Activated naive CD8-positive, alpha-beta T cell treated with anti-CD3 and anti-CD28 coated beads, Interleukin-2, amount 50 U/mL, for 24 hours (primary cell): ENCODE data around the gene PDE4D.
"Not testable (repeated sequence)": the region's sequence is repeated elsewhere in the genome, so short reads cannot be mapped to it uniquely, and the experiment has no call there.

ENCODE experiments used
- ATAC-seq: fragments of 150-1000 bp; cut with Tn5 transposase; one replicate; pipeline ENCODE4 v1.10.0; 2021
- DNase-seq: peaks from one replicate; pipeline ENCODE4 v3.0.0; 2021
- H3K27ac Mint-ChIP-seq: one replicate; pipeline ENCODE4 v1.8.0; 2021; ENCODE audit warnings: mild to moderate bottlenecking, mixed read lengths
- H3K27me3 Mint-ChIP-seq: one replicate; pipeline ENCODE4 v1.8.0; 2021; ENCODE audit warnings: mixed read lengths
- H3K36me3 Mint-ChIP-seq: one replicate; pipeline ENCODE4 v1.8.0; 2021; ENCODE audit warnings: low read depth, mixed read lengths
- H3K4me1 Mint-ChIP-seq: one replicate; pipeline ENCODE4 v1.8.0; 2021; ENCODE audit warnings: mixed read lengths
- H3K4me3 Mint-ChIP-seq: one replicate; pipeline ENCODE4 v1.8.0; 2021; ENCODE audit warnings: mild to moderate bottlenecking, moderate library complexity, mixed read lengths
- H3K9me3 Mint-ChIP-seq: one replicate; pipeline ENCODE4 v1.8.0; 2021; ENCODE audit warnings: mixed read lengths

The PDE4D gene

DNA sequence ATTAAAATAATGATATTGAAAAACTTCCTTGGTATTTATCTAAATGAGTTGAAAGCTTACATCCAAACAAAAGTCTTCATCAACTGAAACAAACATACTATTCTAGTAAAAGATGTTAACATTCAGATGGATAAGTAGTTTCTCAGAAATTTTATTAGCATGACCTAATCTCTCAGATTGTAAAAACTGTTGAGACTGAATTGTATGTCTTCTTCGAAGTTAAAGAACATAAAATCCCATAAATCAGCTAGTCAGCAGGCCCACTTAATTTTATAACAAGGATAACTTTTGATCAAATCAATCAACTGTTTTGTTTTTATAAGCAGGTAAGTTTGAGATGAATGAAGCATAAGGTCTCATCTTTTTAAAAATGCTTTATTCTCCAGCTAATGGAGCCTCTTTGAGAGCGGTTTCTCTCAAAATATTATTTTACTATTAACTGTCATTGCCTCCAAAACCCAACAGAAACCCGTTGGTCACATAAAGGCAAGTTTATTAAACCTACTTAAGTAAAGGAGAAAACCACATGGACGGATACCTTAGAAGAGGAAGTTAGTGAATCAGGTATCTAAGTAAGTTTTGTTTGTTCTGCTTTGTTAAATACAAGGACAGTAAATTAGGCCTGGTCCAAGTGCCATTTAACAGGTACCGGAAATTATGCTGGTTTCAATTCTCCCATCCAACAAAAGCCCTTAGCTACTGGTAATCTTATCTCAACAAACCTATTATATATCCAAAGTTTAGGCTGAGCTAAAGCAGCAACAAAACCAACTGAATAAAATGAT, 457.0 kb downstream of the PDE4D start:
- no peaks in the 10 kb centered on the region for H3K4me1 Mint-ChIP-seq
- no peak overlapping the region for H3K27ac Mint-ChIP-seq
- no peaks in the 10 kb centered on the region for H3K9me3 Mint-ChIP-seq
- no peak for DNase-seq
- H3K4me3 Mint-ChIP-seq, result no peak overlapping the region
- H3K27me3 Mint-ChIP-seq, result peaks cover 1% of the 10 kb centered on the region
- ATAC-seq, result no peak
- H3K36me3 Mint-ChIP-seq, result no peaks in the 10 kb centered on the region

GRCh38 chr5:59433174-59433573, 460.4 kb downstream of the PDE4D start:
- Mint-ChIP-seq H3K9me3 (no peaks in the 10 kb centered on the region), H3K27ac (no peak overlapping the region), H3K27me3 (peaks cover 1% of the 10 kb centered on the region), H3K4me1 (no peaks in the 10 kb centered on the region), H3K4me3 (no peak overlapping the region), H3K36me3 (no peaks in the 10 kb centered on the region)
- ATAC-seq, result no peak
- DNase-seq, result no peak

DNA sequence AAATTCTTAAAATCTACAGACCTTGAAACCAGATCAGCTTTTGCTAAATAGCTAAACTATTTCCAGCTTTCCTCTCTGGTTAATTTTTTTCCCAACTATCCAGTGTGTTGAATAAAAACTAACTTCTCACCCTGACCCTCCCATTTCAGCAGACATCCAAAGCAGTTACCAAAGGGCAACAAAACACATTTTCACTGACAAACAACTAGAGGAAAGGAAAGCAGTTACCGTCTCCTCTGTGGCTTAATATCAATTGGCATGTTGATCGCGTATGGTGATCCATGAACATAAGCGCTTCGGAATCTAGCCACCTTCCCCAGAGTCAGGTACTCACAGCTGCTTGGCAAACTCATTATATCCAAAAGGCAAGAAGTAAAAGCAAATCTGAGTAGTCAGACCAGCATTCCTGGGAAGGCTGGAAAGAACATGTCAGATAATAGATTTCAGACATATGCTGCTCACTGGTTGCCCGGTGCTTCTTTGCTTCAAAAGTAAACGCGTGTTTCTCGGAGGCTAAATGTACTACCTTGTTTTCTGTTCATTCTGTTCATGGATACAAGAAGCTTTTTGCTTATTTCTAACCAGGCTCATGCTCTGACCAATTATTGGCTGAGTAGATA, 463.4 kb downstream of the PDE4D start:
- H3K9me3 Mint-ChIP-seq, result no peaks in the 10 kb centered on the region
- no peak overlapping the region for H3K4me3 Mint-ChIP-seq
- ATAC-seq (no peak), DNase-seq (no peak)
- H3K27ac Mint-ChIP-seq, result no peak overlapping the region
- peaks cover 1% of the 10 kb centered on the region for H3K27me3 Mint-ChIP-seq
- no peaks in the 10 kb centered on the region for H3K36me3 Mint-ChIP-seq
- H3K4me1 Mint-ChIP-seq, result no peaks in the 10 kb centered on the region

GRCh38 chr5:59428391-59428790, 465.1 kb downstream of the PDE4D start:
- H3K36me3 Mint-ChIP-seq, result no peaks in the 10 kb centered on the region
- H3K9me3 Mint-ChIP-seq, result no peaks in the 10 kb centered on the region

DNA sequence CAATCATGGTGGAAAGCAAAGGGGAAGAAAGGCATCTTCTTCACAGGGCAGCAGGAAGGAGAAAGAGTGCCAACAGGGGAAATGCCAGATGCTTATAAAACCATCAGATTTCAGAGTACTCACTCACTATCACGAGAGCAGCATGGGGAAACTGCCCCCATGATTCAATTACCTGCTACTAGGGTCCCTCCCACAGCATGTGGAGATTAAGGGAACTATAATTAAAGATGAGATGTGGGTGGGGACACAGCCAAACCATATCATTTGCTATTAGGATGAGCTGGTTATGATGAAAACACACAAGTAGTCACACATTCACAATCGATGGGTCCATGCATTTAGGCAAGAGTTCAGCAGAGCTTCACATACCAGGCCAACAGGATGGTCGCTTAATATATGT, 469.0 kb downstream of the PDE4D start:
- H3K4me3 Mint-ChIP-seq, result no peak overlapping the region
- DNase-seq (no peak), ATAC-seq (no peak)
- H3K27me3 Mint-ChIP-seq, result no peaks in the 10 kb centered on the region
- no peak overlapping the region for H3K27ac Mint-ChIP-seq
- H3K9me3 Mint-ChIP-seq, result no peaks in the 10 kb centered on the region
- no peaks in the 10 kb centered on the region for H3K4me1 Mint-ChIP-seq
- H3K36me3 Mint-ChIP-seq, result no peaks in the 10 kb centered on the region

More at GRCh38 chr5:59428391-59428790, 465.1 kb downstream of the PDE4D start:
- peaks cover 1% of the 10 kb centered on the region for H3K27me3 Mint-ChIP-seq
- H3K4me1 Mint-ChIP-seq, result no peaks in the 10 kb centered on the region
- DNase-seq (no peak), ATAC-seq (no peak)
- no peak overlapping the region for H3K27ac Mint-ChIP-seq
- H3K4me3 Mint-ChIP-seq, result no peak overlapping the region

- Mint-ChIP-seq H3K27ac (no peak overlapping the region), H3K36me3 (no peaks in the 10 kb centered on the region), H3K4me3 (no peak overlapping the region), H3K27me3 (no peaks in the 10 kb centered on the region), H3K4me1 (no peaks in the 10 kb centered on the region), H3K9me3 (no peaks in the 10 kb centered on the region)
- no peak for DNase-seq
- no peak for ATAC-seq
Observed at GRCh38 chr5:59423021-59423420, 470.5 kb downstream of the PDE4D start.

- ATAC-seq (no peak), DNase-seq (no peak)
- H3K36me3 Mint-ChIP-seq, result no peaks in the 10 kb centered on the region
- no peaks in the 10 kb centered on the region for H3K27me3 Mint-ChIP-seq
- no peaks in the 10 kb centered on the region for H3K4me1 Mint-ChIP-seq
- H3K4me3 Mint-ChIP-seq, result no peak overlapping the region
- no peaks in the 10 kb centered on the region for H3K9me3 Mint-ChIP-seq
- H3K27ac Mint-ChIP-seq, result no peak overlapping the region
Observed at GRCh38 chr5:59421986-59422941, 471.3 kb downstream of the PDE4D start.

- Mint-ChIP-seq H3K27me3 (peaks cover 2% of the 10 kb centered on the region), H3K4me3 (no peak overlapping the region), H3K9me3 (no peaks in the 10 kb centered on the region), H3K36me3 (no peaks in the 10 kb centered on the region), H3K27ac (no peak overlapping the region), H3K4me1 (no peaks in the 10 kb centered on the region)
- ATAC-seq (no peak), DNase-seq (no peak)
Observed at GRCh38 chr5:59420596-59420995, 472.9 kb downstream of the PDE4D start.

- DNase-seq (no peak), ATAC-seq (no peak)
- H3K36me3 Mint-ChIP-seq, result no peaks in the 10 kb centered on the region
- peaks cover 12% of the 10 kb centered on the region for H3K27me3 Mint-ChIP-seq
- H3K9me3 Mint-ChIP-seq, result no peaks in the 10 kb centered on the region
- no peaks in the 10 kb centered on the region for H3K4me1 Mint-ChIP-seq
- H3K27ac Mint-ChIP-seq, result no peak overlapping the region
- H3K4me3 Mint-ChIP-seq, result no peak overlapping the region
Observed at GRCh38 chr5:59418808-59419207, 474.7 kb downstream of the PDE4D start.

- no peaks in the 10 kb centered on the region for H3K9me3 Mint-ChIP-seq
- H3K27me3 Mint-ChIP-seq, result peaks cover 12% of the 10 kb centered on the region
- H3K27ac Mint-ChIP-seq, result no peak overlapping the region
- H3K4me1 Mint-ChIP-seq, result no peaks in the 10 kb centered on the region
- no peaks in the 10 kb centered on the region for H3K36me3 Mint-ChIP-seq
- no peak for ATAC-seq
- H3K4me3 Mint-ChIP-seq, result no peak overlapping the region
- no peak for DNase-seq
Observed at GRCh38 chr5:59416451-59416850, 477.1 kb downstream of the PDE4D start.

DNA sequence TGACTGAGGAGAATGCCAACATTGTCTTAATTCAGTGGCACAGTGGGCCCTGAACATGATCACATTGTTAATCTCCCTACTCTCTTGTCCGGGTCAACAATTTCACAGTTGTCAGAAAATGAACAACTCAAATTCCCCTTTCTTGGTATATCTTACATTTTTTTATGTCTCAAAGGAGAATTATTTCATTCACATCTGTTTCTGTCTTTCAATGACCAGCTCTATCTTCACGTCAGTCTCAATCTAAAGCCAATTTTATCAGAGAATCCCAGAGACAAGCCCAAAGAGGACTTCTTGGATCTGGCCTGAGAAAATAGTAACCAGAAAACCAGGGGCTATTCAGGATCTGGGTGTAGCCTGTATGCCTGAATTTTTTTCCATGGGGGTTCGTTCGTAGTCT, 477.5 kb downstream of the PDE4D start:
- DNase-seq (no peak), ATAC-seq (no peak)
- Mint-ChIP-seq H3K27me3 (peaks cover 12% of the 10 kb centered on the region), H3K27ac (no peak overlapping the region), H3K4me3 (no peak overlapping the region), H3K9me3 (no peaks in the 10 kb centered on the region), H3K36me3 (no peaks in the 10 kb centered on the region), H3K4me1 (no peaks in the 10 kb centered on the region)

- Mint-ChIP-seq H3K27me3 (peaks cover 13% of the 10 kb centered on the region), H3K4me3 (no peak overlapping the region), H3K36me3 (no peaks in the 10 kb centered on the region), H3K4me1 (no peaks in the 10 kb centered on the region), H3K9me3 (peaks cover 11% of the 10 kb centered on the region), H3K27ac (no peak overlapping the region)
- no peak for ATAC-seq
- no peak for DNase-seq
Observed at GRCh38 chr5:59412428-59412827, 481.1 kb downstream of the PDE4D start.

DNA sequence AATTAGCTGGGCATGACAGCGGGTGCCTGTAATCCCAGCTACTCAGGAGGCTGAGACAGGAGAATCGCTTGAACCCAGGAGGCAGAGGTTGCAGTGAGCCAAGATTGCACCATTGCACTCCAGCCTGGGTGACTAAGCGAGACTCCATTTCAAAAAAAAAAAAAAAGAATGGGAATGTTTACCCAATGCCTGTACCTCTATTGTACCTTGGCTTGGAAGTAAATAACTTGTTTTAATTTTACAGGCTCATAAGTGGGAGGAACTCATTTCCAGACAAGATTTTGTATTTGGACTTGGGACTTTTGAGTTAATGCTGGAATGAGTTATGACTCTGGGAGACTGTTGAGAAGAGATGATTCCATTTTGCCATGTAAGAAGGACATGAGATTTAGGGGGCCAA, 484.5 kb downstream of the PDE4D start:
- ATAC-seq, H3K36me3 Mint-ChIP-seq, H3K27ac Mint-ChIP-seq, H3K4me1 Mint-ChIP-seq, H3K27me3 Mint-ChIP-seq, H3K4me3 Mint-ChIP-seq, DNase-seq: not testable (repeated sequence)
- peaks cover 14% of the 10 kb centered on the region for H3K9me3 Mint-ChIP-seq

- H3K9me3 Mint-ChIP-seq, result peaks cover 14% of the 10 kb centered on the region
- H3K36me3 Mint-ChIP-seq, result no peaks in the 10 kb centered on the region
- no peak overlapping the region for H3K4me3 Mint-ChIP-seq
- DNase-seq (no peak), ATAC-seq (no peak)
- no peak overlapping the region for H3K27ac Mint-ChIP-seq
- H3K27me3 Mint-ChIP-seq, result peaks cover 4% of the 10 kb centered on the region
- H3K4me1 Mint-ChIP-seq, result no peaks in the 10 kb centered on the region
Observed at GRCh38 chr5:59407967-59408366, 485.6 kb downstream of the PDE4D start.

DNA sequence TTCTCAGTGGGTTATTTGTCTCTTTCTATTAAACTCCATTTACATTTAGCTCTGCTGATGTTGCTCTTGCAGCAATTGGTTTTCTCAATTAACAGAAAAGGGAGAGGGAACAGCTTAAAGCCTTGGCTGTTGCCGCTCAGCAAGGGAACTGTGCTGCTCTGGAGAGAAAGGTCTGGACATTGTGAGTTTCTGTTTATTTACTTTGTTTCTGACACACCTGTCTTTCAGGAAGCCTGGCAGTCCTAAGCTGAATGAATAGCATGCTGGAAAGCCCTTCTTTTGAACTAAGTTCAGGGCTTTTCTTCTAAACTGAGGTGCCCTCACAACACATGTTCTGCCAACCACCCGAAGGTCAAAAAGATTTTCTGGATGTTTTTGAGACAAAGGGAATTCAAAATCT, 491.9 kb downstream of the PDE4D start:
- DNase-seq (no peak), ATAC-seq (no peak)
- peaks cover 1% of the 10 kb centered on the region for H3K27me3 Mint-ChIP-seq
- H3K4me3 Mint-ChIP-seq, result no peak overlapping the region
- no peaks in the 10 kb centered on the region for H3K4me1 Mint-ChIP-seq
- no peaks in the 10 kb centered on the region for H3K36me3 Mint-ChIP-seq
- no peak overlapping the region for H3K27ac Mint-ChIP-seq
- no peaks in the 10 kb centered on the region for H3K9me3 Mint-ChIP-seq
